ENCODE measurements around the gene HOXD9. TPM values are rescaled to one million over a fixed set of nuclear protein-coding genes. Genes with fewer than 3 reads are reported as not detected.

The HOXD9 gene
- not detected for total RNA-seq
- long read RNA-seq = 0 reads

GRCh38 chr2:176122683-176123410, at the start of gene HOXD9:
Gene HOXD9 (plus strand): TSS chr2:176122719. CDS start chr2:176122769, 50 bp downstream.
- intact Hi-C loops (cut with DNase I) = no loop called here
- DNase-seq (ENCODE audit: missing footprints) = no peak
- no peak for ATAC-seq

GRCh38 chr2:176072951-176073904, 49.3 kb upstream of the HOXD9 start:
- intact Hi-C loops (cut with DNase I) = no loop called here
- ATAC-seq (no peak), DNase-seq (ENCODE audit: missing footprints) (no peak)

GRCh38 chr2:176074919-176075425, 47.5 kb upstream of the HOXD9 start:
- DNase-seq (ENCODE audit: missing footprints) (no peak), ATAC-seq (no peak)
- intact Hi-C loops (cut with DNase I) = no loop called here

- no peak for ATAC-seq
- no peak for DNase-seq (ENCODE audit: missing footprints)
- intact Hi-C loops (cut with DNase I) = no loop called here
Measured at GRCh38 chr2:176075481-176075880, 47.0 kb upstream of the HOXD9 start.

- no peak for ATAC-seq
- DNase-seq (ENCODE audit: missing footprints) = no peak
- intact Hi-C loops (cut with DNase I) = no loop called here
Measured at GRCh38 chr2:176076063-176076462, 46.5 kb upstream of the HOXD9 start.

- no peak for DNase-seq (ENCODE audit: missing footprints)
- no peak for ATAC-seq
- intact Hi-C loops (cut with DNase I) = no loop called here
Measured at GRCh38 chr2:176076796-176077195, 45.7 kb upstream of the HOXD9 start.

- DNase-seq (ENCODE audit: missing footprints) = no peak
- ATAC-seq = no peak
- intact Hi-C loops (cut with DNase I) = no loop called here
Measured at GRCh38 chr2:176078541-176079284, 43.8 kb upstream of the HOXD9 start.

- no peak for DNase-seq (ENCODE audit: missing footprints)
- intact Hi-C loops (cut with DNase I) = no loop called here
- no peak for ATAC-seq
Measured at GRCh38 chr2:176079285-176079830, 43.2 kb upstream of the HOXD9 start.

- DNase-seq (ENCODE audit: missing footprints) (peak; percentile 73), ATAC-seq (peak; percentile 37)
- intact Hi-C loops (cut with DNase I) = loop anchor here (5.0 kb wide), 2 partner anchors 78 to 148 kb away; partner anchors contain the start of gene LNPK
Measured at GRCh38 chr2:176079831-176080539, 42.5 kb upstream of the HOXD9 start.

- intact Hi-C loops (cut with DNase I) = loop anchor here (5.0 kb wide), 2 partner anchors 78 to 148 kb away; partner anchors contain the start of gene LNPK
Measured at GRCh38 chr2:176080540-176081375, 41.8 kb upstream of the HOXD9 start.

GRCh38 chr2:176081376-176081836, 41.1 kb upstream of the HOXD9 start:
- intact Hi-C loops (cut with DNase I) = loop anchor here (5.0 kb wide), 2 partner anchors 79 to 149 kb away; partner anchors contain the start of gene LNPK
- no peak for ATAC-seq
- DNase-seq (ENCODE audit: missing footprints) = no peak

More at GRCh38 chr2:176080540-176081375, 41.8 kb upstream of the HOXD9 start:
- DNase-seq (ENCODE audit: missing footprints) = no peak
- no peak for ATAC-seq

- intact Hi-C loops (cut with DNase I) = loop anchor here (5.0 kb wide), 2 partner anchors 80 to 150 kb away; partner anchors contain the start of gene LNPK
- ATAC-seq (no peak), DNase-seq (ENCODE audit: missing footprints) (no peak)
Measured at GRCh38 chr2:176081837-176082524, 40.5 kb upstream of the HOXD9 start.

GRCh38 chr2:176082525-176082823, 40.0 kb upstream of the HOXD9 start:
- no peak for ATAC-seq
- intact Hi-C loops (cut with DNase I) = loop anchor here (5.0 kb wide), 2 partner anchors 80 to 150 kb away; partner anchors contain the start of gene LNPK
- DNase-seq (ENCODE audit: missing footprints) = no peak

GRCh38 chr2:176082824-176083751, 39.4 kb upstream of the HOXD9 start:
- intact Hi-C loops (cut with DNase I) = loop anchor here (5.0 kb wide), 2 partner anchors 81 to 151 kb away; partner anchors contain the start of gene LNPK
- DNase-seq (ENCODE audit: missing footprints) (no peak), ATAC-seq (no peak)

- intact Hi-C loops (cut with DNase I) = loop anchor here (5.0 kb wide), 2 partner anchors 82 to 152 kb away; partner anchors contain the start of gene LNPK
- no peak for ATAC-seq
- DNase-seq (ENCODE audit: missing footprints) = no peak
Measured at GRCh38 chr2:176083796-176084261, 38.7 kb upstream of the HOXD9 start, which contains the start of gene EVX2. Gene EVX2 (minus strand): TSS chr2:176083962. CDS start chr2:176083776, 186 bp downstream.

All from Right ventricle myocardium inferior (tissue), 1 donor.